GM19025 (cell line): ENCODE data around the gene MTERF4.
A peak's percentile ranks its signal among the peaks of the same experiment; 100 is the strongest.

Experiments
- ATAC-seq: cut with Tn5 transposase; IDR thresholded peaks from one replicate; pipeline ENCODE4 v1.9.1; 2021; ENCODE audit warnings: mild to moderate bottlenecking, low read depth, moderate library complexity; ENCODE audit not compliant: unreplicated experiment

MTERF4 gene

DNA sequence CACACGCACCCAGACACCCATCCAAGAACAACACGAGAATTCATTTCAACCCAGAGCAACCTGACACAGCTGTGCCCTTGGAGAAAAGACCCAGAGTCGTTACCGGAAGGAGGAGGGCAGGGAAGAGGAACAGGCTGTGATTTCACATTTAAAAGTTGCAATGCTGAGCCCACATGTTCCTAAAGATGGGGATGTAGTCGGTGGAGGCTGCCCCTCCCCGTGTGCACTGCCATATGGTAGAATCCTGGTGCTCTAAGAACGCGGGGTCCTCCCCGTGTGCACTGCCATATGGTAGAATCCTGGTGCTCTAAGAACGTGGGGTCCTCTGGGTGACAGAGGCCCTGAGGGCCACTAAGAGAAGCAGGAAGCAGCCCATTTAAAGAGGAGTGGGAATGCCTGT, 10.9 kb downstream of the MTERF4 start:
- no peak for ATAC-seq

- no peak for ATAC-seq
Observed at GRCh38 chr2:241088791-241089732, 13.0 kb downstream of the MTERF4 start.

DNA sequence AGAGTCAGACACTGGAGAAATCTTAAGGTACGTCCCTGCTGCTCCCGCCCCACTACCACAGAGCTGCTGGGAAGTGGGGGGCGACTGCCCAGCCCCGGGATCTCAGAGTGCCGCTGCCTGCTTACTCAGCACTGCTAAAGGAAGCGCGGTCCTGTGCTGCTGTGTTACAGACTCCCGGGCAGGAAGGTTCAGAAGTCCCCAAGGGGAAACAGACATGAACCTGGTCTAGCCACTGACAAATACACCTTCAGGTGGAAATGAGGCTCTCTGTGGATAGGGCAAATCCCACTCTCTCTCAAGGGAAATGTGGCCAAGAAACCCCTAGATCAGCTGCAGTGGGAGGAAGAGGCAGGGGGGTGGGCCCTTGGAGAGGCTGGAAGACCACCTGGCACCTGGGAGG, 13.7 kb downstream of the MTERF4 start:
- peak; percentile 42 for ATAC-seq

- ATAC-seq, result peak; percentile 76
Observed at GRCh38 chr2:241087420-241088268, 14.4 kb downstream of the MTERF4 start.

DNA sequence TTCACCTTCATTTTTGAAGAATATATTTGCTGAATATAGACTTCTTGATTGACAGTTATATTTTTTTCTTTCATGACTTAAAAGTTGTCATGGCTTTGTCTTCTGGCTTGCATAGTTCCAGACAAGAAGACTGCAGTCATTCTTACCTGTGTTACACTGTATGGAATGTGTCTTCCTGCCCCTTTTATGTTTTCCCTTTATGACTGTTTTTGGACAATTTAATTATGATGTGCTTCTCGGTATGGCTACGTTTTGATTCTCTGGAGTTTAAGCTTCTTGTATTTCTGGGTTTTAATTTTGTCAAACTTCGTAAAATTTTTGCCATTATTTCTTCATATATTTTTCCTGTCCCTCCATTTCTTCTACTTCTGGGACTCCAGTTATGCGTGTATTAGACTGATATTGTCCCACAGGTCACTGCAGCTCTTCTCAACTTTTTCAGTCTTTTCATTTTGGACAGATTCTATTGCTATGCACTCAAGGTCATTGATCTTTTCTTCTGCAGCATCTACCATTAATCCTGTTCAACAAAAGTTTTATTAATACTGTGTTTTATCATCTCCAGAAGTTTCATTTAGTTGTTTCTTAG, 17.1 kb downstream of the MTERF4 start:
- no peak for ATAC-seq

DNA sequence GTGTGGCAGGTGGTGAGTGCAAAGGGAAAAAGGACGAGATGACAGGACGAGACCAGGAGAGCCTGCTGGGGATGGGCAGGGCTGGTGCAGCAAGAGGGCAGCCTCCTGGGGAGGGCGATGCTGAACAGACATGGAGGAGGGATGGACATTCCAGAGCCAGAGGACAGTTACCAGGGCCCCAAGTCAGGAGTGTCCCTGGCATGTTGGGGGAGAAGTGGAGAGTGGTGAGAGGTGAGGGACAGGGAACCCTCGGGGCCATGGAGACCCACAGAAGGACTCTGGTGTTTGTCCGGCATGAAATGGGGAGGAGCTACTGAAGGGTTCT, 19.0 kb downstream of the MTERF4 start:
- no peak for ATAC-seq

GRCh38 chr2:241082341-241083090, 19.6 kb downstream of the MTERF4 start:
- no peak for ATAC-seq

DNA sequence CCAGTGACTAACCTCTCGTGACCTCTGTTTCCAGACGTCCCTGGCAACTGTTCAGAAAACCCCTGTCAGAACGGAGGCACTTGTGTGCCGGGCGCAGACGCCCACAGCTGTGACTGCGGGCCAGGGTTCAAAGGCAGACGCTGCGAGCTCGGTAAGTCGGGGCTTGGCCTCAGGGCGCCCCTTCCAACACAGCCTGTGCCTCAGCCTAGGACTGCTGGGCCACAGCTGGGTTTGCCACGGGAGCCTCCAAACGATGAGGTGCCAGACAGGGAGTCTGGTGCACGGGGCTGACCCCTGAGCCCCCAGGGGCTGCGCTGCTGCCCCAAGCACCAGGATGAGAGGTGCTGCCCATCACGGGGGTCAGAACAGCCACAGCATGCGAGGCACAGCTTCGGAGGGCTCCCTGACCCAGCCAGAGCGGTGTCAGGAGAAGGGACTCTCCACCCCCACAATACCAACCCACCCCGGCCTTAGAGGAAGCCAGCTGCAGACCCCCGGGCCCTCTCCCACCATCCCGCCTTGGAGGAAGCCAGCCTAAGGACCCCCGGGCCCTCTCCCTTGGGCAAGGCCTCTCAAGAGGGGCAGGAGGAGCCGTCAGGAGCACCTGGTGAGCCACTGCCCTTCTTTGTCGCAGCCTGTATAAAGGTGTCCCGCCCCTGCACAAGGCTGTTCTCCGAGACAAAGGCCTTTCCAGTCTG, 20.3 kb downstream of the MTERF4 start:
- no peak for ATAC-seq

GRCh38 chr2:241081190-241081642, 20.9 kb downstream of the MTERF4 start:
- ATAC-seq, result no peak

- no peak for ATAC-seq
Observed at GRCh38 chr2:241080405-241081189, 21.5 kb downstream of the MTERF4 start.

GRCh38 chr2:241074901-241075540, 27.1 kb downstream of the MTERF4 start:
- ATAC-seq, result no peak

DNA sequence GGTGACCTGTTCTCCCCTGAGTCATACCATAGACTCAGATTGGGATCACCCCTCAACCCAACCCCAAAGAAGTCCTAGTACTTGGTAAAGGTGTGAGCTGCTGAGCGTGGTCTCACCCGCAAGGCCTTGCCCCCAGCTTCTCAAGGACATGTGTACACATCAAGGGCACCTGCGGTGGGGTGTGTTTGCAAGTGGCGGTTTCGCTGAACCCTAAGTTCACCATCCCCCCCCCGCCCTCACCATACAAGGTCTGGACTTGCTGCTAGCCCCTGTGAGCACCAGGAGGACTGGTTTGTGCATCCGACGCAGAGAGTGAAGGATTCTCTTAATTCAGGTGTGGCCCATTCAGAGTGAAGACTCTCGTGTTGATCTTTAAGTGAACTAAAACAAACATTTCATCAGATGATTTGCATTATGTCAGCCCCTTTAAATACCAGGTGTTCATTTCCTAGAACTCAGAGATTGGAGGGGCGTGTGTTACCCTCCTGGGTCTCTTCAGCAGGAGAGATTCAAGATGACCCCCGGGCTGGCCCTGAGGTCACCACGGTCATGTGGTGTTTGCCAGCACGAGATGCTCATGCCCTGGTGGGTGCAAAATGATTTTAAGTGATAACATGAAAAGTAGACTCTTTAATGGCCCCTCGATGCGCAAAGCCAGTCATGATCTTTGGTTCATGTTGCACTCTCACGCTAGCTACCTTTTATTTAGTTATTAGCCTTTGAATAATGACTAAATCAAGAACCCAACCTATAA, 27.8 kb downstream of the MTERF4 start:
- no peak for ATAC-seq

- no peak for ATAC-seq
Observed at GRCh38 chr2:241073166-241074064, 28.7 kb downstream of the MTERF4 start.

GRCh38 chr2:241072553-241073165, 29.4 kb downstream of the MTERF4 start:
- no peak for ATAC-seq

GRCh38 chr2:241072151-241072550, 29.9 kb downstream of the MTERF4 start:
- ATAC-seq, result no peak

DNA sequence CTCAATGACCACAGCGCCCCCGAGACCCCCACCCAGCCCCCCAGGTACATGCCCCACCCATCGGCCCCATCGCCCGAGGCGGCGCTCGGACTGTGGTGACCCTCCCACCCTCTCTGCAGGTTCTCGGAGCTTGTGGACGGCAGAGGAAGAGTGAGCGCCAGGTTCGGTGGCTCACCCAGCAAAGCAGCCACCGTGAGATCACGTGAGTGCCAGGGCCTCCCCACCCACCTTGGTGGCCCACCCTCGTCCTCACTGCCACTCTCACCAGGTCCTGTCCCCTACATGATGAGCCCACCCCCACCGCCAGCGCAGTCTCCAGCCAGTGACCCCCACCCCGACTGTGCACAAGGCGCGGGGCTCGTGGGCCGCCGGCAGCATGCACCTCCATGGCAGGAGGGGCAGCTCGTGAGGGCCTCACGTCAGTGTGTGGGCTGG, 30.4 kb downstream of the MTERF4 start:
- ATAC-seq, result no peak
